ENCODE results near the gene AUTS2. TPM values are rescaled to one million over a fixed set of nuclear protein-coding genes. Genes with fewer than 3 reads are reported as not detected.

AUTS2 gene
- total RNA-seq, 1 experiment from 2014 or later = 256 TPM

GRCh38 chr7:70159121-70159520, 560.8 kb downstream of the AUTS2 start:
- no peak for DNase-seq
- no peaks in the 10 kb centered on the region for H3K36me3 Mint-ChIP-seq (ENCODE audit: insufficient read depth in 1 of 3, low read depth in 3 of 3)

More at GRCh38 chr7:70159121-70159520, 560.8 kb downstream of the AUTS2 start:
- H2BK12ac ChIP-seq (ENCODE audit: insufficient read length, low read depth, low read length) = no peak overlapping the region
- no peak overlapping the region for H3K9ac ChIP-seq (ENCODE audit: extremely low read depth, insufficient read length, low read length)
- H2AK5ac ChIP-seq (ENCODE audit: insufficient read length, low read length) = no peak overlapping the region
- no peak overlapping the region for H2BK20ac ChIP-seq (ENCODE audit: low read depth, low read length, poor library complexity, severe bottlenecking)
- no peaks in the 10 kb centered on the region for H3K9me3 ChIP-seq (ENCODE audit: control insufficient read depth, low read depth, low read length)
- H4K5ac ChIP-seq (ENCODE audit: insufficient read length, low read depth, low read length) = no peak overlapping the region
- no peak overlapping the region for H3K27ac Mint-ChIP-seq
- H3K4me1 Mint-ChIP-seq = peaks cover 23 to 32% of the 10 kb centered on the region in 2 experiments
- H3K79me1 ChIP-seq (ENCODE audit: insufficient read depth, low read depth, low read length, poor library complexity, severe bottlenecking) = no peaks in the 10 kb centered on the region
- H3K4ac ChIP-seq (ENCODE audit: low read depth, low read length) = no peak overlapping the region
- no peak overlapping the region for H3K56ac ChIP-seq (ENCODE audit: insufficient read length, low read depth, low read length)
- no peaks in the 10 kb centered on the region for H3K23me2 ChIP-seq (ENCODE audit: insufficient read length, low read depth, low read length, poor library complexity, severe bottlenecking)
- no peaks in the 10 kb centered on the region for H4K20me1 ChIP-seq (ENCODE audit: control insufficient read depth, insufficient read depth, insufficient read length)
- H2BK15ac ChIP-seq (ENCODE audit: low read depth, low read length) = no peak overlapping the region
- peaks cover 5% of the 10 kb centered on the region; the same call in 1 of the 2 replicates for H3K4me1 ChIP-seq (ENCODE audit: insufficient read depth, low read length)
- H3K27ac ChIP-seq (ENCODE audit: insufficient read length, low read depth, low read length) = no peak overlapping the region
- H4K91ac ChIP-seq (ENCODE audit: insufficient read length, low read depth, low read length) = no peak overlapping the region
- no peaks in the 10 kb centered on the region for H3K9me3 Mint-ChIP-seq
- H3K4me2 ChIP-seq (ENCODE audit: insufficient read depth, insufficient read length, low read length) = no peak overlapping the region
- no peak overlapping the region for H3T11ph ChIP-seq (ENCODE audit: low read length)
- no peaks in the 10 kb centered on the region for H3K79me2 ChIP-seq (ENCODE audit: insufficient read depth, low read length)
- WGBS (ENCODE audit: extremely low coverage, insufficient read length, low lambda C conversion rate) = no CpG with 5 or more reads among the region's 3 CpGs
- no peak overlapping the region for H4K8ac ChIP-seq (replicated peaks; ENCODE audit: insufficient read length, low read depth, low read length)
- no peak overlapping the region for H3K18ac ChIP-seq (ENCODE audit: insufficient read length, low read depth, low read length)
- no peak overlapping the region for H2AFZ ChIP-seq (ENCODE audit: low read length)
- H3K27me3 Mint-ChIP-seq (ENCODE audit: low read depth) = peaks cover 2% of the 10 kb centered on the region; the same call in 1 of the 2 replicates
- H2BK120ac ChIP-seq (ENCODE audit: low read depth, low read length, poor library complexity, severe bottlenecking) = no peak overlapping the region
- no peak overlapping the region for H3K4me3 Mint-ChIP-seq
- no peaks in the 10 kb centered on the region for H3K27me3 ChIP-seq (ENCODE audit: insufficient read depth, low read length)
- no peak overlapping the region for H2BK5ac ChIP-seq (ENCODE audit: insufficient read length, low read length)
- no peak overlapping the region for H3K23ac ChIP-seq (ENCODE audit: insufficient read length, low read depth, low read length)
- no peak overlapping the region for H3K14ac ChIP-seq (ENCODE audit: insufficient read depth, low read length)
- TF ChIP-seq CTCF (conservative IDR thresholded peaks at IDR 0.05) = no peak

Data from H9 (cell line).